ENCODE measurements around the gene CLRN2.

- TF ChIP-seq, protein P1, sequence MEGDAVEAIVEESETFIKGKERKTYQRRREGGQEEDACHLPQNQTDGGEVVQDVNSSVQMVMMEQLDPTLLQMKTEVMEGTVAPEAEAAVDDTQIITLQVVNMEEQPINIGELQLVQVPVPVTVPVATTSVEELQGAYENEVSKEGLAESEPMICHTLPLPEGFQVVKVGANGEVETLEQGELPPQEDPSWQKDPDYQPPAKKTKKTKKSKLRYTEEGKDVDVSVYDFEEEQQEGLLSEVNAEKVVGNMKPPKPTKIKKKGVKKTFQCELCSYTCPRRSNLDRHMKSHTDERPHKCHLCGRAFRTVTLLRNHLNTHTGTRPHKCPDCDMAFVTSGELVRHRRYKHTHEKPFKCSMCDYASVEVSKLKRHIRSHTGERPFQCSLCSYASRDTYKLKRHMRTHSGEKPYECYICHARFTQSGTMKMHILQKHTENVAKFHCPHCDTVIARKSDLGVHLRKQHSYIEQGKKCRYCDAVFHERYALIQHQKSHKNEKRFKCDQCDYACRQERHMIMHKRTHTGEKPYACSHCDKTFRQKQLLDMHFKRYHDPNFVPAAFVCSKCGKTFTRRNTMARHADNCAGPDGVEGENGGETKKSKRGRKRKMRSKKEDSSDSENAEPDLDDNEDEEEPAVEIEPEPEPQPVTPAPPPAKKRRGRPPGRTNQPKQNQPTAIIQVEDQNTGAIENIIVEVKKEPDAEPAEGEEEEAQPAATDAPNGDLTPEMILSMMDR (IDR thresholded peaks at IDR 0.05) = no peak
- no peak for TF ChIP-seq POLR2A (IDR thresholded peaks at IDR 0.05)
Observed at GRCh38 chr4:17504081-17504480, 10.9 kb upstream of the CLRN2 start.
